ENCODE measurements around the gene ATP2B2.

GRCh38 chr3:10344147-10344943 lies 161.0 kb downstream of the ATP2B2 start:
- TF ChIP-seq CTCF (IDR thresholded peaks at IDR 0.05) (peak; percentile 87), NR3C1 (IDR thresholded peaks at IDR 0.05) (no peak), USF2 (IDR thresholded peaks at IDR 0.05) (no peak), KDM5A (IDR thresholded peaks at IDR 0.05) (no peak), RNF2 (IDR thresholded peaks at IDR 0.05; ENCODE audit: borderline replicate concordance, low read depth) (no peak)
